ENCODE results near the gene MYNN. TPM values are rescaled to one million over a fixed set of nuclear protein-coding genes. Genes with fewer than 3 reads are reported as not detected.

The MYNN gene
- total RNA-seq: 10 to 100 TPM; 17.0 to 18.0 TPM

GRCh38 chr3:169772897-169773816 lies at the start of gene MYNN:
MYNN (plus strand) TSS chr3:169773396; CDS start chr3:169774296, 900 bp downstream.

GRCh38 chr3:169764882-169765612 lies 8.1 kb upstream of the MYNN start, which contains the start of gene TERC:
TERC (minus strand) TSS chr3:169765060.

GRCh38 chr3:169769287-169770181 lies 3.7 kb upstream of the MYNN start, which contains the start of gene ACTRT3:
ACTRT3 (minus strand) TSS chr3:169769561; CDS start chr3:169769520, 41 bp downstream.

GRCh38 chr3:169812332-169813235 lies 39.4 kb downstream of the MYNN start, which contains the start of the genes LRRC34 and LRRIQ4:
LRRC34 (minus strand) TSS chr3:169812904; CDS start chr3:169812548, 356 bp downstream.
LRRIQ4 (plus strand) TSS chr3:169812870; CDS start chr3:169821922, 9,052 bp downstream.

Other genes with a start within 250 kb of the MYNN start
- not detected for gene MECOM, start 109.7 kb upstream of the MYNN start, total RNA-seq
- 1 to 10 TPM; 5.5 to 5.9 TPM for gene TERC, start 8.3 kb upstream of the MYNN start, total RNA-seq
- under 1 TPM; 0.10 to 0.14 TPM for gene ACTRT3, start 3.8 kb upstream of the MYNN start, total RNA-seq
- not detected for gene LRRIQ4, start 39.5 kb downstream of the MYNN start, total RNA-seq
- gene LRRC34, start 39.5 kb downstream of the MYNN start, total RNA-seq: 1 to 10 TPM; 4.3 to 5.2 TPM
- not detected for gene LRRC31, start 96.5 kb downstream of the MYNN start, total RNA-seq
- not detected for gene SAMD7, start 138.2 kb downstream of the MYNN start, total RNA-seq
- gene SEC62, start 193.4 kb downstream of the MYNN start, total RNA-seq: 10 to 100 TPM; 69.8 to 73.0 TPM